CD14-positive monocyte (primary cell): ENCODE results near the gene MKKS. TPM values are rescaled to one million over a fixed set of nuclear protein-coding genes. Genes with fewer than 3 reads are reported as not detected.

Source experiments
- DNase-seq, 3 donors: peaks; one replicate each; pipeline ENCODE4 v3.0.0-alpha.2; 2011 to 2022
- H2AFZ ChIP-seq: 2 replicates; pipeline ENCODE4 v1.6.0; 2012; ENCODE audit warnings: mild to moderate bottlenecking, low read depth, low read length, inconsistent platforms; ENCODE audit not compliant: insufficient read depth, poor library complexity, severe bottlenecking
- H3K27ac ChIP-seq, 2 donors: 1 replicate in 1 of 2; 2 replicates in 1 of 2; pipeline ENCODE4 v1.5.1; 2012 to 2013; ENCODE audit warnings: low read length in 2 of 2, control low read depth in 1 of 2, inconsistent platforms in 1 of 2, low read depth in 1 of 2, mild to moderate bottlenecking in 1 of 2
- H3K27me3 ChIP-seq, 2 donors: one replicate each; pipeline versions ENCODE4 v1.6.0 to v1.6.1; 2011 to 2013; ENCODE audit warnings: low read length in 2 of 2; ENCODE audit not compliant: control insufficient read depth in 2 of 2, insufficient read depth in 2 of 2
- H3K36me3 ChIP-seq, 2 donors: replicated peaks in 1 of 2; 1 replicate in 1 of 2; 2 replicates in 1 of 2; pipeline versions ENCODE4 v1.5.1 to v1.6.1; 2012 to 2013; ENCODE audit warnings: low read length in 2 of 2, control low read depth in 1 of 2, inconsistent platforms in 1 of 2, mild to moderate bottlenecking in 1 of 2; ENCODE audit not compliant: insufficient read depth in 2 of 2, control insufficient read depth in 1 of 2
- H3K4me1 ChIP-seq, 2 donors: 1 replicate in 1 of 2; 2 replicates in 1 of 2; pipeline versions ENCODE4 v1.5.1 to v1.6.1; 2012 to 2013; ENCODE audit warnings: low read length in 2 of 2, control low read depth in 1 of 2, inconsistent platforms in 1 of 2, mild to moderate bottlenecking in 1 of 2, moderate library complexity in 1 of 2; ENCODE audit not compliant: insufficient read depth in 2 of 2, control insufficient read depth in 1 of 2
- H3K4me2 ChIP-seq: replicated peaks from 2 replicates; pipeline ENCODE3; 2012; ENCODE audit warnings: low read length, moderate library complexity, mild to moderate bottlenecking; ENCODE audit not compliant: poor library complexity, severe bottlenecking; ENCODE audit errors: extremely low read depth
- H3K4me3 ChIP-seq, 3 experiments: fragments of 200-600 bp in 1 of 3; sonication (generic) in 1 of 3; replicated peaks in 1 of 3; 1 replicate in 2 of 3; 2 replicates in 1 of 3; pipeline ENCODE4 v1.5.1; 2011 to 2013; ENCODE audit warnings: low read length in 3 of 3, mild to moderate bottlenecking in 3 of 3, control low read depth in 2 of 3, low read depth in 2 of 3, inconsistent platforms in 1 of 3, moderate library complexity in 1 of 3
- H3K79me2 ChIP-seq: 2 replicates; pipeline ENCODE4 v1.6.0; 2012; ENCODE audit warnings: mild to moderate bottlenecking, control low read depth, inconsistent platforms, low read length, moderate library complexity; ENCODE audit not compliant: insufficient read depth
- H3K9ac ChIP-seq: 2 replicates; pipeline ENCODE4 v1.6.0; 2017; ENCODE audit warnings: low read length, mild to moderate bottlenecking; ENCODE audit not compliant: insufficient read depth, poor library complexity, severe bottlenecking
- H3K9me3 ChIP-seq, 2 donors: replicated peaks in 1 of 2; 1 replicate in 1 of 2; 2 replicates in 1 of 2; pipeline versions ENCODE4 v1.5.1 to v1.6.1; 2012 to 2013; ENCODE audit warnings: low read length in 2 of 2, control low read depth in 1 of 2; ENCODE audit not compliant: control insufficient read depth in 1 of 2, insufficient read depth in 1 of 2
- H4K20me1 ChIP-seq: 2 replicates; pipeline ENCODE4 v1.6.0; 2012; ENCODE audit warnings: mild to moderate bottlenecking, low read length, control low read depth, moderate library complexity; ENCODE audit not compliant: insufficient read depth
- H3K27ac Mint-ChIP-seq, 7 donors: one replicate each; pipeline ENCODE4 v1.8.0; 2020; ENCODE audit warnings: mild to moderate bottlenecking in 7 of 7, mixed read lengths in 7 of 7, moderate library complexity in 6 of 7, inconsistent platforms in 2 of 7
- H3K27me3 Mint-ChIP-seq, 3 donors: one replicate each; pipeline ENCODE4 v1.8.0; 2021 to 2022; ENCODE audit warnings: low read depth in 3 of 3, mild to moderate bottlenecking in 3 of 3, mixed read lengths in 3 of 3, moderate library complexity in 3 of 3, inconsistent platforms in 1 of 3
- H3K36me3 Mint-ChIP-seq, 2 donors: one replicate each; pipeline ENCODE4 v1.8.0; 2020; ENCODE audit warnings: mixed read lengths in 2 of 2, inconsistent platforms in 1 of 2, mild to moderate bottlenecking in 1 of 2
- H3K4me1 Mint-ChIP-seq: one replicate; pipeline ENCODE4 v1.8.0; 2020; ENCODE audit warnings: mild to moderate bottlenecking, mixed read lengths
- H3K4me3 Mint-ChIP-seq, 2 donors: one replicate each; pipeline ENCODE4 v1.8.0; 2020; ENCODE audit warnings: mild to moderate bottlenecking in 2 of 2, mixed read lengths in 2 of 2, moderate library complexity in 1 of 2
- H3K9me3 Mint-ChIP-seq, 7 donors: one replicate each; pipeline ENCODE4 v1.8.0; 2020 to 2022; ENCODE audit warnings: mixed read lengths in 7 of 7, mild to moderate bottlenecking in 6 of 7, moderate library complexity in 6 of 7, inconsistent platforms in 2 of 7
- CTCF ChIP-seq: fragments of 200-600 bp; IDR thresholded peaks from one replicate; pipeline ENCODE4 v1.8.0; 2022; ENCODE audit warnings: antibody characterized with exemption, mild to moderate bottlenecking
- WGBS: methylation state at CpG from one replicate; pipeline ENCODE4 v1.1.5; 2013; ENCODE audit warnings: missing lambda C conversion rate; ENCODE audit not compliant: insufficient coverage; 5-methylcytosine and 5-hydroxymethylcytosine counted together
- intact Hi-C, 2 donors: fragments of 100-400 bp; cut with micrococcal nuclease; formaldehyde crosslinking; loops; one replicate each; pipeline versions ENCODE4 v1.15.0 to v1.15.1; 2023
- polyA plus RNA-seq, 3 donors: library from polyadenylated mRNA; depleted of rRNA in 1 of 3; unstranded in 2 of 3; stranded (reverse) in 1 of 3; fragments of 300-500 nt in 2 of 3; fragments of >200 nt in 1 of 3; fragmentation: Illumina TruSeq in 2 of 3; gene quantifications; 1 replicate in 2 of 3; 2 replicates in 1 of 3; pipeline ENCODE4 v1.2.3, GENCODE V29; 2012 to 2021

The MKKS gene
- polyA plus RNA-seq, 3 donors = 4.8 to 34.6 (median 31.8) TPM

- H3K27ac ChIP-seq = no peak overlapping the region
- no peaks in the 10 kb centered on the region for H3K36me3 ChIP-seq
- DNase-seq = no peak
- no peak for TF ChIP-seq CTCF
- no peak overlapping the region for H2AFZ ChIP-seq
- Mint-ChIP-seq H3K4me3 (no peak overlapping the region), H3K27me3 (peaks cover 0 to 2% (median 0%) of the 10 kb centered on the region in 3 donors), H3K4me1 (no peaks in the 10 kb centered on the region), H3K9me3 (peaks cover 8 to 16% (median 14%) of the 10 kb centered on the region in 7 donors), H3K36me3 (no peaks in the 10 kb centered on the region), H3K27ac (no peak overlapping the region)
- no peaks in the 10 kb centered on the region for H3K27me3 ChIP-seq
- no peaks in the 10 kb centered on the region for H4K20me1 ChIP-seq
- H3K4me2 ChIP-seq = no peak overlapping the region
- WGBS = 98% methylated on average over 5 of the region's 6 CpGs
- no peak overlapping the region for H3K4me3 ChIP-seq
- peaks cover 0 to 8% of the 10 kb centered on the region in 2 donors for H3K9me3 ChIP-seq
- H3K79me2 ChIP-seq = no peaks in the 10 kb centered on the region
- no peak overlapping the region for H3K9ac ChIP-seq
- no peaks in the 10 kb centered on the region for H3K4me1 ChIP-seq
- intact Hi-C loops = no loop called here
Measured at GRCh38 chr20:10376270-10377075, 57.5 kb downstream of the MKKS start.

- Mint-ChIP-seq H3K4me1 (no peaks in the 10 kb centered on the region), H3K9me3 (peaks cover 8 to 16% (median 14%) of the 10 kb centered on the region in 7 donors), H3K27ac (no peak overlapping the region), H3K36me3 (no peaks in the 10 kb centered on the region), H3K27me3 (no peaks in the 10 kb centered on the region), H3K4me3 (no peak overlapping the region)
- no peaks in the 10 kb centered on the region for H3K27me3 ChIP-seq
- no peaks in the 10 kb centered on the region for H3K79me2 ChIP-seq
- TF ChIP-seq CTCF = no peak
- peaks cover 0 to 8% of the 10 kb centered on the region in 2 donors for H3K9me3 ChIP-seq
- H3K4me3 ChIP-seq = no peak overlapping the region
- DNase-seq = no peak
- no peaks in the 10 kb centered on the region for H4K20me1 ChIP-seq
- H2AFZ ChIP-seq = no peak overlapping the region
- no peaks in the 10 kb centered on the region for H3K4me1 ChIP-seq
- intact Hi-C loops = no loop called here
- no peak overlapping the region for H3K27ac ChIP-seq
- no peak overlapping the region for H3K9ac ChIP-seq
- no peak overlapping the region for H3K4me2 ChIP-seq
- WGBS = 75% methylated on average over 2 of the region's 2 CpGs
- H3K36me3 ChIP-seq = no peaks in the 10 kb centered on the region
Measured at GRCh38 chr20:10375191-10375590, 58.8 kb downstream of the MKKS start.
